GM12873 (cell line): Measurements from ENCODE around the gene PCA3.

Experiments
- TF ChIP-seq, protein P1 (sequence below): IDR thresholded peaks from 2 replicates; pipeline ENCODE4 v1.5.1; 2012; ENCODE audit warnings: low read depth, mild to moderate bottlenecking, moderate library complexity, low read length, control low read depth; ENCODE audit not compliant: insufficient read depth; ENCODE audit errors: missing control alignments

PCA3 gene

GRCh38 chr9:76764138-76764537 is at the start of gene PCA3:
PCA3 (plus strand) TSS chr9:76764438.
- TF ChIP-seq, protein P1, sequence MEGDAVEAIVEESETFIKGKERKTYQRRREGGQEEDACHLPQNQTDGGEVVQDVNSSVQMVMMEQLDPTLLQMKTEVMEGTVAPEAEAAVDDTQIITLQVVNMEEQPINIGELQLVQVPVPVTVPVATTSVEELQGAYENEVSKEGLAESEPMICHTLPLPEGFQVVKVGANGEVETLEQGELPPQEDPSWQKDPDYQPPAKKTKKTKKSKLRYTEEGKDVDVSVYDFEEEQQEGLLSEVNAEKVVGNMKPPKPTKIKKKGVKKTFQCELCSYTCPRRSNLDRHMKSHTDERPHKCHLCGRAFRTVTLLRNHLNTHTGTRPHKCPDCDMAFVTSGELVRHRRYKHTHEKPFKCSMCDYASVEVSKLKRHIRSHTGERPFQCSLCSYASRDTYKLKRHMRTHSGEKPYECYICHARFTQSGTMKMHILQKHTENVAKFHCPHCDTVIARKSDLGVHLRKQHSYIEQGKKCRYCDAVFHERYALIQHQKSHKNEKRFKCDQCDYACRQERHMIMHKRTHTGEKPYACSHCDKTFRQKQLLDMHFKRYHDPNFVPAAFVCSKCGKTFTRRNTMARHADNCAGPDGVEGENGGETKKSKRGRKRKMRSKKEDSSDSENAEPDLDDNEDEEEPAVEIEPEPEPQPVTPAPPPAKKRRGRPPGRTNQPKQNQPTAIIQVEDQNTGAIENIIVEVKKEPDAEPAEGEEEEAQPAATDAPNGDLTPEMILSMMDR: no peak

GRCh38 chr9:76716085-76716672 is 48.1 kb upstream of the PCA3 start:
- TF ChIP-seq, protein P1: no peak

DNA sequence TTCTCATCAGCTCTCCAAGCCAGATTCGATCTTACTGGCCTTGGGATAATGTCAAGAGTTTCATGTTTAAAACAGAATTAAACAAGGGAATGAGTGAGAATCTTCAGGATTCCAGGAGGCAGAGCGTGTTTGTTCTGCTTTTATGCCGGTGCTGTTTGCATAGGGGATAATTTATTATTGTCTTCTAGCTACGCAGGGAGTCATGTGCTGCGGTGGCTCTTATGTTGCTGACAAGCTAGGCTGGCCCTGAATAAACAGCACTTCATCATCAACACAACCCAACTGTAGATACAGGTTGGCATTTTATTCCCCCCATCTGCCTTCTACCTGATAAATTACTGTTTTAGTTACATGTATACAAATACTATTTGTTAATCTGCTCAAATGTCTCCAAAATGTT is 47.1 kb upstream of the PCA3 start:
- TF ChIP-seq, protein P1: no peak

- TF ChIP-seq, protein P1: no peak
Observed at GRCh38 chr9:76717613-76718012, 46.6 kb upstream of the PCA3 start.

DNA sequence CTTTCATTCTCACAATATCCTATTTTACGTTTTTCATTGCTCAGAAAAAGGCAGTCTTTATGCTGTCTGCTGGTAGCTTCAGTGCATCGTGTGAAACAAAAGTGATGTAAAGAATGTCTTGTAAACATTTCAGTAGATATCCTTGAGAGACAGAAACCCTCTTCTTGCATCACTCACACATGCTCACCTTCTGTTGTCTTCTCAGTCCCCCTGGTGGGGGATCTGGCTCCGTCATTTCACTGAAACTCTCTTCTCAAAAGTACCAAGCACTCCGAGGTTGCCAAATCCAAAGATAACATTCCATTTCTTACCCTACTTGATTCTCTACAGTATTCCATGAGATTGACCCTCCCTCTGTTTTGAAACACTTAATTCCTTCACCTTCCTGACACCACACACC is 46.1 kb upstream of the PCA3 start:
- TF ChIP-seq, protein P1: peak; percentile 11

- TF ChIP-seq, protein P1: no peak
Observed at GRCh38 chr9:76720245-76720644, 44.0 kb upstream of the PCA3 start.

DNA sequence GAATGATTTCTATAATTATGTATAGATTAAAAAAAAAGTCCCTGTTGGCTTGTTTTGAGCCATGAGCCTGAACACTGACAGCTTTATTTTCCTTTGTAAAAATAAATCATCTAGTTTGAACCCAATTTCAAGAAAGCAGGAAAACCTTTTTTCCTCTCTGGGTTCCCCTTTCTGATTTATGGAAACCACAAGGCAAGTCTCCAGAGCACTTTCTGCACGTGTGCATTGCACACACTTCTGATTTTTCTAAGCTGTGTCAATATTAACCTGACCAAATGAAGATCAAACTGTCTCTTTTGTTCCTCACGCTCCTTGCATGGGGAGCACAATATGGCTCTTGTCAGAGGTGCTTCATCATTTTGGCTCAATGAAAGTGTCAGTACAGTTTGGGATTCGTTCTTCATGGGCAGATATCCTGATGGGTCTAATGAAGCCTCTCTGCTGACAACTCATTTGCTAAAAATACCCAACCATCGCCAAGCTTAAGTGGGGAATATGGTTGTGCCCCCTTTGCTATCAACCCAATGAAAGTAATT is 39.2 kb upstream of the PCA3 start:
- TF ChIP-seq, protein P1: no peak

GRCh38 chr9:76725885-76726284 is 38.4 kb upstream of the PCA3 start:
- TF ChIP-seq, protein P1: no peak
